Duodenal mucosa (tissue), 2 donors: ENCODE measurements around the gene UCK2.
"Not testable (repeated sequence)": the region's sequence is repeated elsewhere in the genome, so short reads cannot be mapped to it uniquely, and the experiment has no call there.

Source experiments
- H3K27ac ChIP-seq: one replicate; pipeline ENCODE4 v1.7.0; 2013; ENCODE audit warnings: low read depth, low read length
- H3K27me3 ChIP-seq, 2 donors: one replicate each; pipeline ENCODE4 v1.7.0; 2013; ENCODE audit warnings: low read length in 2 of 2, control low read depth in 1 of 2; ENCODE audit not compliant: insufficient read depth in 2 of 2, control insufficient read depth in 1 of 2
- H3K36me3 ChIP-seq, 2 donors: one replicate each; pipeline ENCODE4 v1.7.0; 2013; ENCODE audit warnings: low read length in 2 of 2, control low read depth in 1 of 2; ENCODE audit not compliant: insufficient read depth in 2 of 2, control insufficient read depth in 1 of 2
- H3K4me1 ChIP-seq, 2 donors: one replicate each; pipeline ENCODE4 v1.7.0; 2013; ENCODE audit warnings: low read length in 2 of 2, control low read depth in 1 of 2; ENCODE audit not compliant: insufficient read depth in 2 of 2, control insufficient read depth in 1 of 2
- H3K4me3 ChIP-seq, 2 donors: one replicate each; pipeline ENCODE4 v1.7.0; 2013; ENCODE audit warnings: low read length in 2 of 2, low read depth in 1 of 2
- H3K9ac ChIP-seq, 2 donors: one replicate each; pipeline ENCODE4 v1.7.0; 2013; ENCODE audit warnings: low read length in 2 of 2, low read depth in 1 of 2
- H3K9me3 ChIP-seq, 2 donors: one replicate each; pipeline ENCODE4 v1.7.0; 2013; ENCODE audit warnings: low read length in 2 of 2, control low read depth in 1 of 2; ENCODE audit not compliant: control insufficient read depth in 1 of 2

The UCK2 gene

GRCh38 chr1:165827268-165828102 is at the start of gene UCK2:
TSS of gene UCK2 (plus strand) at chr1:165827614. CDS start at chr1:165827834, 220 bp downstream.
- H3K4me1 ChIP-seq = peaks cover 11 to 13% of the 10 kb centered on the region in 2 donors
- H3K4me3 ChIP-seq = peak within 1 kb of the TSS; percentile 88 to 96
- H3K27ac ChIP-seq = peak within 1 kb of the TSS; percentile 81
- H3K9me3 ChIP-seq = no peaks in the 10 kb centered on the region
- H3K9ac ChIP-seq = peak within 1 kb of the TSS; percentile 81
- no peaks in the 10 kb centered on the region for H3K36me3 ChIP-seq
- no peaks in the 10 kb centered on the region for H3K27me3 ChIP-seq

GRCh38 chr1:165778197-165778596 is 49.2 kb upstream of the UCK2 start:
- not testable (repeated sequence) for H3K4me1 ChIP-seq, H3K9ac ChIP-seq, H3K36me3 ChIP-seq, H3K4me3 ChIP-seq, H3K27me3 ChIP-seq, H3K9me3 ChIP-seq, H3K27ac ChIP-seq

GRCh38 chr1:165783519-165783918 is 43.9 kb upstream of the UCK2 start:
- not testable (repeated sequence) for H3K9me3 ChIP-seq, H3K27ac ChIP-seq, H3K9ac ChIP-seq, H3K4me3 ChIP-seq, H3K36me3 ChIP-seq, H3K27me3 ChIP-seq, H3K4me1 ChIP-seq

GRCh38 chr1:165787741-165788140 is 39.7 kb upstream of the UCK2 start:
- H3K27me3 ChIP-seq = no peaks in the 10 kb centered on the region
- H3K9ac ChIP-seq = no peak overlapping the region
- H3K36me3 ChIP-seq = no peaks in the 10 kb centered on the region
- H3K27ac ChIP-seq = no peak overlapping the region
- no peaks in the 10 kb centered on the region for H3K4me1 ChIP-seq
- H3K4me3 ChIP-seq = no peak overlapping the region
- no peaks in the 10 kb centered on the region for H3K9me3 ChIP-seq

GRCh38 chr1:165793951-165794350 is 33.5 kb upstream of the UCK2 start:
- Histone ChIP-seq H3K27me3 (peaks cover 0 to 3% of the 10 kb centered on the region in 2 donors), H3K9me3 (no peaks in the 10 kb centered on the region), H3K4me1 (no peaks in the 10 kb centered on the region), H3K9ac (no peak overlapping the region), H3K4me3 (no peak overlapping the region), H3K27ac (no peak overlapping the region), H3K36me3 (no peaks in the 10 kb centered on the region)

GRCh38 chr1:165795894-165796293 is 31.5 kb upstream of the UCK2 start:
- Histone ChIP-seq H3K27ac (no peak overlapping the region), H3K4me3 (no peak overlapping the region), H3K4me1 (no peaks in the 10 kb centered on the region), H3K9ac (no peak overlapping the region), H3K27me3 (peaks cover 0 to 3% of the 10 kb centered on the region in 2 donors), H3K9me3 (peaks cover 0 to 12% of the 10 kb centered on the region in 2 donors), H3K36me3 (no peaks in the 10 kb centered on the region)

GRCh38 chr1:165799387-165799786 is 28.0 kb upstream of the UCK2 start:
- no peak overlapping the region for H3K27ac ChIP-seq
- H3K9me3 ChIP-seq = peaks cover 0 to 12% of the 10 kb centered on the region in 2 donors
- H3K9ac ChIP-seq = no peak overlapping the region
- no peaks in the 10 kb centered on the region for H3K4me1 ChIP-seq
- H3K36me3 ChIP-seq = no peaks in the 10 kb centered on the region
- H3K4me3 ChIP-seq = no peak overlapping the region
- H3K27me3 ChIP-seq = no peaks in the 10 kb centered on the region

GRCh38 chr1:165804513-165804912 is 22.9 kb upstream of the UCK2 start:
- H3K4me1 ChIP-seq, H3K27me3 ChIP-seq, H3K36me3 ChIP-seq, H3K4me3 ChIP-seq, H3K27ac ChIP-seq, H3K9me3 ChIP-seq, H3K9ac ChIP-seq: not testable (repeated sequence)

- no peaks in the 10 kb centered on the region for H3K9me3 ChIP-seq
- no peak overlapping the region for H3K9ac ChIP-seq
- no peak overlapping the region for H3K27ac ChIP-seq
- H3K4me1 ChIP-seq = no peaks in the 10 kb centered on the region
- no peaks in the 10 kb centered on the region for H3K27me3 ChIP-seq
- H3K36me3 ChIP-seq = no peaks in the 10 kb centered on the region
- no peak overlapping the region for H3K4me3 ChIP-seq
Measured at GRCh38 chr1:165807613-165808012, 19.8 kb upstream of the UCK2 start.

- Histone ChIP-seq H3K27ac (no peak overlapping the region), H3K27me3 (no peaks in the 10 kb centered on the region), H3K4me3 (no peak overlapping the region), H3K4me1 (no peaks in the 10 kb centered on the region), H3K9me3 (no peaks in the 10 kb centered on the region), H3K36me3 (no peaks in the 10 kb centered on the region), H3K9ac (no peak overlapping the region)
Measured at GRCh38 chr1:165815725-165816124, 11.7 kb upstream of the UCK2 start.
